Gastrocnemius medialis (tissue), 4 donors: ENCODE measurements around the gene SULF2. TPM values are rescaled to one million over a fixed set of nuclear protein-coding genes. Genes with fewer than 3 reads are reported as not detected.

Source experiments
- ATAC-seq, 2 donors: fragments of 150-250 bp; one replicate each; pipeline ENCODE4 v1.9.1; 2016
- DNase-seq, 2 donors: peaks; one replicate each; pipeline ENCODE4 v3.0.0-alpha.2; 2019
- H3K27ac ChIP-seq, 4 donors: fragments of 200-600 bp; sonication (generic); 1 replicate in 1 of 4; 2 replicates in 3 of 4; pipeline ENCODE4 v1.5.1; 2016 to 2018; ENCODE audit warnings: mild to moderate bottlenecking in 2 of 4, moderate library complexity in 1 of 4
- H3K27me3 ChIP-seq, 3 donors: fragments of 200-600 bp; sonication (generic) in 2 of 3; 1 replicate in 1 of 3; 2 replicates in 2 of 3; pipeline versions ENCODE4 v1.5.1 to v1.6.0; 2016 to 2019; ENCODE audit warnings: mild to moderate bottlenecking in 1 of 3, moderate library complexity in 1 of 3
- H3K36me3 ChIP-seq, 2 donors: fragments of 200-600 bp; sonication (generic) in 1 of 2; one replicate each; pipeline ENCODE4 v1.5.1; 2017 to 2018
- H3K4me1 ChIP-seq, 2 donors: fragments of 200-600 bp; sonication (generic) in 1 of 2; one replicate each; pipeline ENCODE4 v1.5.1; 2016 to 2017; ENCODE audit warnings: mild to moderate bottlenecking in 2 of 2
- H3K4me3 ChIP-seq, 4 donors: fragments of 200-600 bp; sonication (generic) in 3 of 4; 1 replicate in 1 of 4; 2 replicates in 3 of 4; pipeline ENCODE4 v1.5.1; 2016 to 2019; ENCODE audit warnings: mild to moderate bottlenecking in 2 of 4
- H3K9me3 ChIP-seq, 3 donors: fragments of 200-600 bp; sonication (generic) in 2 of 3; 1 replicate in 1 of 3; 2 replicates in 2 of 3; pipeline ENCODE4 v1.5.1; 2016 to 2019
- CTCF ChIP-seq, 5 experiments: fragments of 450-650 bp in 3 of 5; fragments of 200-600 bp in 2 of 5; sonication (generic) in 2 of 5; IDR thresholded peaks in 4 of 5; conservative IDR thresholded peaks in 1 of 5; 1 replicate in 4 of 5; 2 replicates in 1 of 5; pipeline ENCODE4 v1.5.1; 2016 to 2019; ENCODE audit warnings: antibody characterized with exemption in 5 of 5, mild to moderate bottlenecking in 3 of 5, moderate library complexity in 3 of 5
- POLR2A ChIP-seq, 2 donors: fragments of 450-650 bp; IDR thresholded peaks; one replicate each; pipeline ENCODE4 v1.6.1; 2017; ENCODE audit warnings: antibody characterized with exemption in 2 of 2, mild to moderate bottlenecking in 2 of 2, moderate library complexity in 2 of 2
- in situ Hi-C, 4 donors: fragments of 200-750 bp; cut with MboI; loops; one replicate each; pipeline versions ENCODE4 v1.15.0 to v1.8.0; 2017; ENCODE audit warnings: low sequenced_read_pairs in 4 of 4
- intact Hi-C: fragments of 100-400 bp; cut with DNase I; formaldehyde crosslinking; loops from one replicate; pipeline ENCODE4 v1.15.1; 2023; ENCODE audit warnings: low total_unique reads
- total RNA-seq, 4 donors: library from RNA; depleted of rRNA; stranded (reverse); fragments of >200 nt; gene quantifications; one replicate each; pipeline versions ENCODE4 v1.1.0 to v1.2.3, GENCODE V29; 2016

Gene SULF2
- total RNA-seq, 4 donors from 2014 or later: 9.8 to 18.8 (median 16.8) TPM

- TF ChIP-seq CTCF (IDR thresholded peaks at IDR 0.05 in 4 of 5, conservative IDR thresholded peaks at IDR 0.05 in 1 of 5): no peak
- no peak for TF ChIP-seq POLR2A (IDR thresholded peaks at IDR 0.05)
- ATAC-seq (no peak), DNase-seq (no peak)
- Histone ChIP-seq H3K36me3 (no peaks in the 10 kb centered on the region), H3K4me3 (no peak overlapping the region), H3K9me3 (no peaks in the 10 kb centered on the region), H3K27me3 (peaks cover 0 to 8% (median 0%) of the 10 kb centered on the region in 3 donors), H3K27ac (no peak overlapping the region), H3K4me1 (no peaks in the 10 kb centered on the region)
- intact Hi-C loops: loop anchor here (10.0 kb wide), 1 partner anchor 73 kb away; no protein-coding TSS in a partner anchor
- in situ Hi-C loops: no loop called here
Measured at GRCh38 chr20:47821481-47822100, 36.3 kb upstream of the SULF2 start.

DNA sequence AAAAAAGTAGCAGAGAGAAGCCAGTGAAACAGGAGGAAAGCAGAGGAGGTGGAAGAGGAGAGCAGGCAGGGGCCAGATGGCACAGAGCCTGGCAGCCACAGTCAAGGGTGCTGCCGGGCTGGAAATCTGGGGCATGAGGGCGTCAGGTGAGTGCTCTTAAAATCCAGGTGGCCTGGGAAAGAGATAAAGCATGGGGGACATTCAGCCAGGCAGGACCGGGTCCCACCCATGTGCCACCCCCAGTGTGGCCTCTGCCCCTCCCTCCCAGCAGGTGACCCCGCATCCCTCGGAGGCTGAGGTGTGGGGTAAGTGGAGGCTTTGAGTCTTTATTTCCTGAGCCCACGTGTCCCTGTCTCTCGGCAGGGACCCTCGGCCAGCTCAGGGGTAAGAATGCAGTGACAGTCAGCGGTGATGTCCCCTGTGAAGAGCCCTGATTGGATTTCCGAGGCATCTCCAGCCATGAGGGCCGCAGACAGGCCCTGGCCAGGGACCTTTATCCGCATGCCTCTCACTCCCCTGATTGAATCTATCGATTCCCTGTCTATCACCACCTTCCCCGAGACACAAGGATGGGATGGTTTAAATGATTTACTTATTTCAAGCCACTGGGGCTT is 33.8 kb upstream of the SULF2 start:
- TF ChIP-seq CTCF (IDR thresholded peaks at IDR 0.05 in 4 of 5, conservative IDR thresholded peaks at IDR 0.05 in 1 of 5): no peak
- TF ChIP-seq POLR2A (IDR thresholded peaks at IDR 0.05): no peak
- intact Hi-C loops (no loop called here), in situ Hi-C loops (no loop called here)
- no peaks in the 10 kb centered on the region for H3K4me1 ChIP-seq
- no peak for ATAC-seq
- H3K27ac ChIP-seq: no peak overlapping the region
- no peaks in the 10 kb centered on the region for H3K36me3 ChIP-seq
- H3K27me3 ChIP-seq: peaks cover 0 to 8% (median 0%) of the 10 kb centered on the region in 3 donors
- no peak for DNase-seq
- H3K9me3 ChIP-seq: no peaks in the 10 kb centered on the region
- no peak overlapping the region for H3K4me3 ChIP-seq

- no peak for ATAC-seq
- Histone ChIP-seq H3K27ac (no peak overlapping the region), H3K4me1 (no peaks in the 10 kb centered on the region), H3K9me3 (no peaks in the 10 kb centered on the region), H3K27me3 (peaks cover 0 to 8% (median 0%) of the 10 kb centered on the region in 3 donors), H3K36me3 (no peaks in the 10 kb centered on the region), H3K4me3 (no peak overlapping the region)
- TF ChIP-seq POLR2A (IDR thresholded peaks at IDR 0.05) (no peak), CTCF (IDR thresholded peaks at IDR 0.05 in 4 of 5, conservative IDR thresholded peaks at IDR 0.05 in 1 of 5) (no peak)
- intact Hi-C loops: no loop called here
- in situ Hi-C loops: no loop called here
- DNase-seq: no peak
Measured at GRCh38 chr20:47818466-47818865, 33.2 kb upstream of the SULF2 start.

DNA sequence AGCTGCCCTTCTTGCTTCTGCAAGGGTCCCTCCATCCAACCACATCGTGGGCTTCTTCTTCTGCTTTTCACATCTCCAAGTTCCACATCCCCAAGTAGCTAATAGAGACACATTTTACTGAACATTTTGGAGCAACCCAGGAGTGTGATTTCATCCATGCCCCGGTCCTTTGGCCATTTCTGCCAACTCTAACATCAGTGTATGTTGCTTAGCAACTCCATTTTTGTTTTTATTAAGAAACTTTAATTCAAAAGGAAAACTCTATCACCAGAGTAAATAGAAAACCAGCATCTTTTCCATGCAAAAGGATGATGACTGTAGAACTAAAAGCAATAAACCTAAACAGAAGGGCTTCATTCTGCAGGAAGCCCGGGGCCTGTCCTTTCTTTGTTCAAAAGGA is 32.7 kb upstream of the SULF2 start:
- Histone ChIP-seq H3K4me1 (no peaks in the 10 kb centered on the region), H3K36me3 (no peaks in the 10 kb centered on the region), H3K27ac (no peak overlapping the region), H3K27me3 (peaks cover 0 to 9% (median 0%) of the 10 kb centered on the region in 3 donors), H3K9me3 (peaks cover 0 to 3% (median 0%) of the 10 kb centered on the region in 3 donors), H3K4me3 (no peak overlapping the region)
- no peak for ATAC-seq
- DNase-seq: no peak
- intact Hi-C loops (no loop called here), in situ Hi-C loops (no loop called here)
- TF ChIP-seq POLR2A (IDR thresholded peaks at IDR 0.05): no peak
- TF ChIP-seq CTCF (IDR thresholded peaks at IDR 0.05 in 4 of 5, conservative IDR thresholded peaks at IDR 0.05 in 1 of 5): no peak
